ENCODE measurements around the gene PRAC2.
A peak's percentile ranks its signal among the peaks of the same experiment; 100 is the strongest.

The PRAC2 gene

GRCh38 chr17:48720266-48721008 lies 2.5 kb upstream of the PRAC2 start:
- DNase-seq = no peak

GRCh38 chr17:48721009-48721402 lies 2.0 kb upstream of the PRAC2 start:
- DNase-seq = no peak

GRCh38 chr17:48722201-48722907 lies 631 bp upstream of the PRAC2 start, which contains the start of gene PRAC1:
Gene PRAC1, minus strand, starts transcription at chr17:48722518. Its CDS starts 126 bp downstream, at chr17:48722392.
- no peak for DNase-seq

- no peak for DNase-seq
These were observed 652 bp downstream of the PRAC2 start for GRCh38 chr17:48723423-48724250.

GRCh38 chr17:48724251-48725003 lies 1.4 kb downstream of the PRAC2 start:
- DNase-seq = peak; percentile 51

GRCh38 chr17:48725004-48725287 lies 2.0 kb downstream of the PRAC2 start:
- no peak for DNase-seq

GRCh38 chr17:48725288-48726064 lies 2.5 kb downstream of the PRAC2 start:
- no peak for DNase-seq

GRCh38 chr17:48726114-48726915 lies 3.3 kb downstream of the PRAC2 start:
- no peak for DNase-seq

- DNase-seq = no peak
These were observed 3.9 kb downstream of the PRAC2 start for GRCh38 chr17:48726916-48727286.

- no peak for DNase-seq
These were observed 4.6 kb downstream of the PRAC2 start for GRCh38 chr17:48727415-48728175.

GRCh38 chr17:48728232-48729231 lies 5.5 kb downstream of the PRAC2 start, which contains the start of gene HOXB13:
Gene HOXB13, minus strand, starts transcription at chr17:48728750. Its CDS starts 157 bp downstream, at chr17:48728593.
- DNase-seq = no peak

GRCh38 chr17:48729335-48730239 lies 6.6 kb downstream of the PRAC2 start:
- DNase-seq = no peak

GRCh38 chr17:48730240-48730550 lies 7.2 kb downstream of the PRAC2 start:
- no peak for DNase-seq

GRCh38 chr17:48731355-48731754 lies 8.4 kb downstream of the PRAC2 start:
- no peak for DNase-seq

GRCh38 chr17:48732688-48733629 lies 10.0 kb downstream of the PRAC2 start:
- no peak for DNase-seq

- DNase-seq = no peak
These were observed 10.8 kb downstream of the PRAC2 start for GRCh38 chr17:48733632-48734328.

All from activated effector memory CD4-positive, alpha-beta T cell treated with Interleukin-2 at 50 U/mL for 16 hours (primary cell).